Omental fat pad (tissue), 4 donors: ENCODE results near the gene LINGO1. TPM values are rescaled to one million over a fixed set of nuclear protein-coding genes. Genes with fewer than 3 reads are reported as not detected.

Experiments
- ATAC-seq: fragments of 150-250 bp; one replicate; pipeline ENCODE4 v1.9.1; 2016; ENCODE audit warnings: mild to moderate bottlenecking, moderate library complexity; ENCODE audit not compliant: low FRiP score
- DNase-seq: peaks from one replicate; pipeline ENCODE4 v3.0.0-alpha.2; 2019; ENCODE audit warnings: low spot score
- CTCF ChIP-seq, 3 donors: fragments of 450-650 bp; IDR thresholded peaks; one replicate each; pipeline ENCODE4 v1.5.1; 2016 to 2017; ENCODE audit warnings: antibody characterized with exemption in 3 of 3, mild to moderate bottlenecking in 3 of 3, moderate library complexity in 2 of 3
- total RNA-seq, 4 donors: library from RNA; depleted of rRNA; stranded (reverse); fragments of >200 nt; gene quantifications; one replicate each; pipeline ENCODE4 v1.1.0, GENCODE V29; 2016

LINGO1 gene
- total RNA-seq, 4 donors from 2014 or later: 0.36 to 1.7 (median 0.69) TPM

GRCh38 chr15:77580996-77581682 is 51.6 kb downstream of the LINGO1 start:
- DNase-seq (no peak), ATAC-seq (no peak)
- TF ChIP-seq CTCF (IDR thresholded peaks at IDR 0.05): no peak

- DNase-seq (no peak), ATAC-seq (no peak)
- no peak for TF ChIP-seq CTCF (IDR thresholded peaks at IDR 0.05)
Observed at GRCh38 chr15:77579498-77580188, 53.1 kb downstream of the LINGO1 start.

GRCh38 chr15:77578641-77579372 is 53.9 kb downstream of the LINGO1 start:
- ATAC-seq: no peak
- no peak for TF ChIP-seq CTCF (IDR thresholded peaks at IDR 0.05)
- DNase-seq: no peak

- ATAC-seq (no peak), DNase-seq (no peak)
- no peak for TF ChIP-seq CTCF (IDR thresholded peaks at IDR 0.05)
Observed at GRCh38 chr15:77577366-77577950, 55.3 kb downstream of the LINGO1 start.

GRCh38 chr15:77576538-77576937 is 56.2 kb downstream of the LINGO1 start:
- ATAC-seq (no peak), DNase-seq (no peak)
- no peak for TF ChIP-seq CTCF (IDR thresholded peaks at IDR 0.05)

GRCh38 chr15:77575203-77575934 is 57.3 kb downstream of the LINGO1 start:
- ATAC-seq (no peak), DNase-seq (no peak)
- no peak for TF ChIP-seq CTCF (IDR thresholded peaks at IDR 0.05)
